IMR-90 (cell line): ENCODE data around the gene PLS1. TPM values are rescaled to one million over a fixed set of nuclear protein-coding genes. Genes with fewer than 3 reads are reported as not detected.

Source experiments
- ATAC-seq: fragments of 200-7000 bp; cut with Tn5 transposase; 2 replicates; pipeline ENCODE4 v1.9.1; 2020; ENCODE audit warnings: low read depth, mild to moderate bottlenecking, moderate library complexity
- BruUV-seq: library from RNA; stranded (reverse); fragments of 400-500 nt; replicated peaks from 2 replicates; lab custom pipeline; 2021; lab: Mats Ljungman, UMichigan
- CTCF ChIA-PET: fragments of 300-600 bp; formaldehyde crosslinking; extraction: SDS; loops from one replicate; lab custom pipeline; 2021; ENCODE audit warnings: antibody characterized with exemption; lab: Yijun Ruan, JAX
- POLR2A ChIA-PET: fragments of 300-600 bp; sonication (Branson Sonifier 250); formaldehyde crosslinking; loops from one replicate; lab custom pipeline; 2022; ENCODE audit warnings: antibody characterized with exemption; ENCODE audit not compliant: unreplicated experiment; lab: Charles Lee
- DNase-seq: peaks from one replicate; pipeline ENCODE4 v3.0.0; 2013
- H2AFZ ChIP-seq: replicated peaks from 2 replicates; pipeline ENCODE3; 2013; ENCODE audit warnings: low read length, mild to moderate bottlenecking; ENCODE audit not compliant: poor library complexity
- H2AK5ac ChIP-seq: 2 replicates; pipeline ENCODE4 v1.6.1; 2013; ENCODE audit warnings: low read depth, low read length, inconsistent platforms
- H2AK9ac ChIP-seq: replicated peaks from 2 replicates; pipeline ENCODE3; 2013; ENCODE audit warnings: mild to moderate bottlenecking, low read depth, low read length, moderate library complexity; ENCODE audit not compliant: poor library complexity
- H2BK120ac ChIP-seq: 2 replicates; pipeline ENCODE4 v1.6.1; 2013; ENCODE audit warnings: low read depth, low read length, inconsistent platforms
- H2BK15ac ChIP-seq: 3 replicates; pipeline ENCODE4 v1.6.1; 2013; ENCODE audit warnings: low read depth, low read length, inconsistent platforms
- H2BK20ac ChIP-seq: 2 replicates; pipeline ENCODE4 v1.6.1; 2013; ENCODE audit warnings: low read depth, mild to moderate bottlenecking, inconsistent platforms, low read length, moderate library complexity
- H2BK5ac ChIP-seq: 2 replicates; pipeline ENCODE4 v1.6.1; 2013; ENCODE audit warnings: mild to moderate bottlenecking, low read depth, low read length, inconsistent platforms; ENCODE audit not compliant: poor library complexity, severe bottlenecking
- H3K14ac ChIP-seq: replicated peaks from 2 replicates; pipeline ENCODE4 v1.6.1; 2013; ENCODE audit warnings: low read depth, low read length, inconsistent platforms
- H3K18ac ChIP-seq: 2 replicates; pipeline ENCODE4 v1.6.1; 2013; ENCODE audit warnings: low read depth, low read length, control low read depth
- H3K23ac ChIP-seq: 2 replicates; pipeline ENCODE4 v1.6.1; 2013; ENCODE audit warnings: low read depth, low read length, inconsistent platforms
- H3K27ac ChIP-seq: 2 replicates; pipeline ENCODE4 v1.5.1; 2013; ENCODE audit warnings: mild to moderate bottlenecking, control low read depth, low read length; ENCODE audit not compliant: insufficient read depth
- H3K27me3 ChIP-seq: 2 replicates; pipeline ENCODE4 v1.6.1; 2013; ENCODE audit warnings: low read length; ENCODE audit not compliant: control insufficient read depth, insufficient read depth
- H3K36me3 ChIP-seq: 2 replicates; pipeline ENCODE4 v1.6.1; 2013; ENCODE audit warnings: low read length, mixed read lengths; ENCODE audit not compliant: control insufficient read depth, insufficient read depth
- H3K4ac ChIP-seq: 2 replicates; pipeline ENCODE4 v1.6.1; 2013; ENCODE audit warnings: low read depth, low read length, inconsistent platforms
- H3K4me1 ChIP-seq: 2 replicates; pipeline ENCODE4 v1.6.1; 2013; ENCODE audit warnings: low read length, mixed read lengths; ENCODE audit not compliant: control insufficient read depth, insufficient read depth
- H3K4me2 ChIP-seq: 2 replicates; pipeline ENCODE4 v1.6.1; 2013; ENCODE audit warnings: low read depth, mild to moderate bottlenecking, control low read depth, low read length, moderate library complexity
- H3K4me3 ChIP-seq: 2 replicates; pipeline ENCODE4 v1.5.1; 2013; ENCODE audit warnings: low read depth, mild to moderate bottlenecking, control low read depth, low read length, moderate library complexity; ENCODE audit not compliant: insufficient read depth
- H3K56ac ChIP-seq: 2 replicates; pipeline ENCODE4 v1.6.1; 2013; ENCODE audit warnings: low read length, inconsistent platforms; ENCODE audit not compliant: insufficient read depth; ENCODE audit errors: extremely low read depth
- H3K79me1 ChIP-seq, 2 experiments: 2 replicates each; pipeline ENCODE4 v1.6.1; 2013; ENCODE audit warnings: low read length in 2 of 2, inconsistent platforms in 1 of 2, low read depth in 1 of 2
- H3K9ac ChIP-seq: 2 replicates; pipeline ENCODE4 v1.6.1; 2013; ENCODE audit warnings: low read depth, low read length, control low read depth
- H3K9me1 ChIP-seq: 2 replicates; pipeline ENCODE4 v1.6.1; 2013; ENCODE audit warnings: low read length, inconsistent platforms; ENCODE audit not compliant: insufficient read depth
- H3K9me3 ChIP-seq: 2 replicates; pipeline ENCODE4 v1.6.1; 2013; ENCODE audit warnings: low read length; ENCODE audit not compliant: control insufficient read depth, insufficient read depth
- H4K20me1 ChIP-seq: 2 replicates; pipeline ENCODE4 v1.6.1; 2013; ENCODE audit warnings: low read length, inconsistent platforms; ENCODE audit not compliant: insufficient read depth
- H4K5ac ChIP-seq: 2 replicates; pipeline ENCODE4 v1.6.1; 2013; ENCODE audit warnings: mild to moderate bottlenecking, low read depth, low read length, control low read depth
- H4K8ac ChIP-seq, 2 experiments: 2 replicates each; pipeline ENCODE4 v1.6.1; 2013; ENCODE audit warnings: low read depth in 2 of 2, low read length in 2 of 2, control low read depth in 1 of 2, inconsistent platforms in 1 of 2
- H4K91ac ChIP-seq: 2 replicates; pipeline ENCODE4 v1.6.1; 2013; ENCODE audit warnings: low read depth, low read length, inconsistent platforms; ENCODE audit not compliant: insufficient read depth
- MAZ ChIP-seq: IDR thresholded peaks from 2 replicates; pipeline ENCODE4 v1.6.1; 2012; ENCODE audit warnings: low read depth, mild to moderate bottlenecking, low read length, improper control_type of control experiment, moderate library complexity, borderline replicate concordance
- NFE2L2 ChIP-seq: fragments of 150-350 bp; IDR thresholded peaks from 2 replicates; pipeline ENCODE4 v1.6.1; 2016; ENCODE audit warnings: low read depth, mild to moderate bottlenecking, low read length
- RCOR1 ChIP-seq: IDR thresholded peaks from 2 replicates; pipeline ENCODE4 v1.6.1; 2012; ENCODE audit warnings: mild to moderate bottlenecking, low read length, improper control_type of control experiment; ENCODE audit not compliant: insufficient replicate concordance
- RFX5 ChIP-seq: IDR thresholded peaks from 2 replicates; pipeline ENCODE4 v1.8.0; 2012; ENCODE audit warnings: low read depth, mild to moderate bottlenecking, low read length, moderate library complexity
- dilution Hi-C: fragments of 300-500 bp; cut with HindIII; formaldehyde crosslinking; loops from one replicate; pipeline ENCODE4 v1.14.3; 2018; ENCODE audit warnings: low sequenced_read_pairs; ENCODE audit not compliant: unreplicated experiment
- in situ Hi-C: fragments of 300-500 bp; cut with MboI; formaldehyde crosslinking; loops from 3 replicates; pipeline ENCODE4 v1.14.3; 2019; ENCODE audit warnings: low sequenced_read_pairs, inconsistent platforms, mixed read lengths
- intact Hi-C: fragments of 100-400 bp; cut with micrococcal nuclease; formaldehyde crosslinking; loops from 2 replicates; pipeline ENCODE4 v1.10.0; 2022
- polyA plus RNA-seq, 3 experiments: library from polyadenylated mRNA; depleted of rRNA; stranded (reverse); fragments of >200 nt; gene quantifications; 2 replicates each; pipeline ENCODE4 v1.2.3, GENCODE V29; 2012; ENCODE audit warnings: low replicate concordance in 1 of 3
- total RNA-seq: library from RNA; depleted of rRNA; stranded (reverse); fragments of >200 nt; gene quantifications from 2 replicates; pipeline ENCODE4 v1.2.3, GENCODE V29; 2012

PLS1 gene
- total and polyA plus RNA-seq, 2 of the 4 experiments (the other 2 are of a cell fraction) = 0.29 to 0.90 TPM

- Histone ChIP-seq H3K27ac (no peak overlapping the region), H3K9me1 (no peaks in the 10 kb centered on the region), H3K4ac (no peak overlapping the region), H4K91ac (no peak overlapping the region), H2AK9ac (no peak overlapping the region), H3K4me3 (no peak overlapping the region), H3K14ac (no peak overlapping the region), H3K9ac (no peak overlapping the region), H2BK20ac (no peak overlapping the region), H3K18ac (no peak overlapping the region), H3K79me1 (no peaks in the 10 kb centered on the region), H2BK15ac (no peak overlapping the region), H2AK5ac (no peak overlapping the region), H2BK5ac (no peak overlapping the region), H3K4me2 (no peak overlapping the region), H3K27me3 (no peaks in the 10 kb centered on the region), H3K36me3 (no peaks in the 10 kb centered on the region), H3K4me1 (no peaks in the 10 kb centered on the region), H2AFZ (no peak overlapping the region), H4K5ac (no peak overlapping the region), H4K20me1 (no peaks in the 10 kb centered on the region), H3K23ac (no peak overlapping the region), H3K9me3 (no peaks in the 10 kb centered on the region), H4K8ac (no peak overlapping the region), H2BK120ac (no peak overlapping the region), H3K56ac (no peak overlapping the region)
- TF ChIP-seq RCOR1 = no peak
- no peak for TF ChIP-seq MAZ
- no peak for TF ChIP-seq NFE2L2
- TF ChIP-seq RFX5 = no peak
- CTCF ChIA-PET = no interaction called here
- no TSS peak for BruUV-seq
- POLR2A ChIA-PET = no interaction called here
- DNase-seq (no peak), ATAC-seq (no peak)
- dilution Hi-C loops (no loop called here), in situ Hi-C loops (no loop called here), intact Hi-C loops (no loop called here)
These were observed 60.4 kb downstream of the PLS1 start for GRCh38 chr3:142656575-142656974.
